Natural killer cell (primary cell): ENCODE measurements around the gene IL10. TPM values are rescaled to one million over a fixed set of nuclear protein-coding genes. Genes with fewer than 3 reads are reported as not detected.
A peak's percentile ranks its signal among the peaks of the same experiment; 100 is the strongest.

Experiments
- ATAC-seq, 3 donors: fragments of 150-1000 bp in 2 of 3; fragments of 200-7000 bp in 1 of 3; cut with Tn5 transposase; 1 replicate in 1 of 3; 2 replicates in 2 of 3; pipeline ENCODE4 v1.10.0; 2021; ENCODE audit warnings: mild to moderate bottlenecking in 2 of 3, moderate library complexity in 2 of 3
- DNase-seq, 2 donors: peaks; one replicate each; pipeline versions ENCODE4 v3.0.0 to v3.0.0-alpha.2; 2013 to 2021; ENCODE audit warnings: mixed read lengths in 1 of 2
- H3K27ac ChIP-seq: one replicate; pipeline ENCODE4 v1.5.1; 2013; ENCODE audit warnings: mild to moderate bottlenecking, low read length
- H3K27me3 ChIP-seq: one replicate; pipeline ENCODE4 v1.6.1; 2013; ENCODE audit warnings: low read length; ENCODE audit not compliant: control insufficient read depth, insufficient read depth
- H3K36me3 ChIP-seq: one replicate; pipeline ENCODE4 v1.6.1; 2013; ENCODE audit warnings: low read length; ENCODE audit not compliant: control insufficient read depth, insufficient read depth
- H3K4me1 ChIP-seq: one replicate; pipeline ENCODE4 v1.6.1; 2013; ENCODE audit warnings: low read length; ENCODE audit not compliant: control insufficient read depth, insufficient read depth
- H3K4me3 ChIP-seq: one replicate; pipeline ENCODE4 v1.5.1; 2013; ENCODE audit warnings: low read length
- H3K9me3 ChIP-seq: one replicate; pipeline ENCODE4 v1.6.1; 2013; ENCODE audit warnings: low read length; ENCODE audit not compliant: control insufficient read depth, insufficient read depth
- H3K27ac Mint-ChIP-seq, 2 donors: one replicate each; pipeline ENCODE4 v1.8.0; 2022; ENCODE audit warnings: mild to moderate bottlenecking in 2 of 2, mixed read lengths in 2 of 2, moderate library complexity in 1 of 2
- H3K27me3 Mint-ChIP-seq, 2 donors: one replicate each; pipeline ENCODE4 v1.8.0; 2022; ENCODE audit warnings: low read depth in 2 of 2, mixed read lengths in 2 of 2
- H3K36me3 Mint-ChIP-seq: one replicate; pipeline ENCODE4 v1.8.0; 2022; ENCODE audit warnings: mixed read lengths
- H3K4me1 Mint-ChIP-seq, 2 donors: one replicate each; pipeline ENCODE4 v1.8.0; 2022; ENCODE audit warnings: mixed read lengths in 2 of 2
- H3K4me3 Mint-ChIP-seq: one replicate; pipeline ENCODE4 v1.8.0; 2022; ENCODE audit warnings: mild to moderate bottlenecking, moderate library complexity, mixed read lengths
- H3K9me3 Mint-ChIP-seq, 2 donors: one replicate each; pipeline ENCODE4 v1.8.0; 2022; ENCODE audit warnings: mixed read lengths in 2 of 2
- WGBS: methylation state at CpG from one replicate; pipeline ENCODE4 v1.1.7; 2013; ENCODE audit warnings: missing lambda C conversion rate; ENCODE audit not compliant: insufficient coverage; 5-methylcytosine and 5-hydroxymethylcytosine counted together
- intact Hi-C: fragments of 100-400 bp; cut with micrococcal nuclease; formaldehyde crosslinking; loops from one replicate; pipeline ENCODE4 v1.14.2; 2022
- total RNA-seq, 4 donors: library from RNA; stranded (reverse); fragments of 120-200 nt in 1 of 4; gene quantifications; one replicate each; pipeline versions ENCODE4 v1.2.3 to v1.2.4, GENCODE V29; 2013 to 2022
- TF ChIP-seq, protein P1 (sequence below): fragments of 200-600 bp; IDR thresholded peaks from one replicate; pipeline ENCODE4 v1.8.0; 2022; ENCODE audit warnings: antibody characterized with exemption

The IL10 gene
- total RNA-seq, 3 donors from 2014 or later (not counting 1 experiment from before 2014, with no cell fraction given), result 1.0 TPM; not detected in 2

DNA sequence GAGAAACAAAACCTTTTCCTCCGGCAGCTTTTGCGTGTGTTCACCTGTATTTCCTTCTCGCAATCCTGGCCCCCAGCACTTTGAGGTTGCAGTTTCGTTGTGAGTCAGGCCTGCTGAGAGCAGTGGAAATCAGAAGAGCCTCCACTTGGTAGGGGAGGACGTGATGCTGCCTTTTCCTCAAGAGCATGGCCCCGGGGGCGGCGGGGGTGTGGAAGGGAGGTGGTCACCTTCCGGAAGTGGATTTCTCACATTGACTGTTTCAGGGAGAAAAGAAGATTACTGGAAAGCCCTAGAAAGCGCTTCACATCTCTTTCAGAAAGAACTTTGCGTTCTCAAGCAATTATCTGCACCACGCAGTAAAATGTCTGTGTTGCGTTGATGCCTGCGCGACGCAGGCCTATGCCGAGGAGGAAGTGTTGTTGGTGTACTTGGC lies 12.2 kb upstream of the IL10 start:
- H3K27ac ChIP-seq, result no peak overlapping the region
- no peaks in the 10 kb centered on the region for H3K9me3 ChIP-seq
- TF ChIP-seq, protein P1, sequence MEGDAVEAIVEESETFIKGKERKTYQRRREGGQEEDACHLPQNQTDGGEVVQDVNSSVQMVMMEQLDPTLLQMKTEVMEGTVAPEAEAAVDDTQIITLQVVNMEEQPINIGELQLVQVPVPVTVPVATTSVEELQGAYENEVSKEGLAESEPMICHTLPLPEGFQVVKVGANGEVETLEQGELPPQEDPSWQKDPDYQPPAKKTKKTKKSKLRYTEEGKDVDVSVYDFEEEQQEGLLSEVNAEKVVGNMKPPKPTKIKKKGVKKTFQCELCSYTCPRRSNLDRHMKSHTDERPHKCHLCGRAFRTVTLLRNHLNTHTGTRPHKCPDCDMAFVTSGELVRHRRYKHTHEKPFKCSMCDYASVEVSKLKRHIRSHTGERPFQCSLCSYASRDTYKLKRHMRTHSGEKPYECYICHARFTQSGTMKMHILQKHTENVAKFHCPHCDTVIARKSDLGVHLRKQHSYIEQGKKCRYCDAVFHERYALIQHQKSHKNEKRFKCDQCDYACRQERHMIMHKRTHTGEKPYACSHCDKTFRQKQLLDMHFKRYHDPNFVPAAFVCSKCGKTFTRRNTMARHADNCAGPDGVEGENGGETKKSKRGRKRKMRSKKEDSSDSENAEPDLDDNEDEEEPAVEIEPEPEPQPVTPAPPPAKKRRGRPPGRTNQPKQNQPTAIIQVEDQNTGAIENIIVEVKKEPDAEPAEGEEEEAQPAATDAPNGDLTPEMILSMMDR, result no peak
- peaks cover 40% of the 10 kb centered on the region for H3K4me1 ChIP-seq
- H3K4me3 ChIP-seq, result no peak overlapping the region
- H3K36me3 ChIP-seq, result no peaks in the 10 kb centered on the region
- H3K27me3 ChIP-seq, result peaks cover 3% of the 10 kb centered on the region
- 62% methylated on average over 17 of the region's 17 CpGs for WGBS
- no peaks in the 10 kb centered on the region for H3K9me3 Mint-ChIP-seq
- H3K4me3 Mint-ChIP-seq, result peak overlapping the region; percentile 1
- peaks cover 22 to 60% of the 10 kb centered on the region in 2 donors for H3K27me3 Mint-ChIP-seq
- no peak overlapping the region for H3K27ac Mint-ChIP-seq
- H3K36me3 Mint-ChIP-seq, result no peaks in the 10 kb centered on the region
- H3K4me1 Mint-ChIP-seq, result peaks cover 52 to 54% of the 10 kb centered on the region in 2 donors
- ATAC-seq (no peak), DNase-seq (peak in 1 of 2 donors; percentile 79)
- intact Hi-C loops, result no loop called here

DNA sequence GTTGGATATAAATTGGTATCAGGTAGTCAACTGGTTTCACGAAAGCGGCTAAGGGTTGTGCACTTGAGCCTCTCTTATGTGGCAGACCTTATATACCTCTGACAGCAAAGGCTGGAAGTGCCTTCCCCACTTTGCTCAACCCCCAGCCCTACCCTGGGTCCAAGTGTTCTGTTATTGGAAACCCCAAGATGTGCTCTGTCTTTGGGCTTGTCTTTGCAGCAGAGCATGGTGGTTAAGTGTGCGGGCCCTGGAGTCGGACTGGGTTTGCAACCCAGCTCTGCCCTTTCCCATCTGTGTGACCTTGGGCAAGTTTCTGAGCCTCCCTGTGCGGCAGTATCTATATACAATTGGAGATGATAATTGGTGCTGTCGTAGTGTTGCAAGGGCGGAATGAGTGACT lies 11.2 kb upstream of the IL10 start:
- no peaks in the 10 kb centered on the region for H3K36me3 ChIP-seq
- Mint-ChIP-seq H3K27ac (no peak overlapping the region), H3K4me3 (no peak overlapping the region), H3K4me1 (peaks cover 52 to 54% of the 10 kb centered on the region in 2 donors), H3K36me3 (no peaks in the 10 kb centered on the region), H3K27me3 (peaks cover 19 to 50% of the 10 kb centered on the region in 2 donors), H3K9me3 (no peaks in the 10 kb centered on the region)
- peaks cover 3% of the 10 kb centered on the region for H3K27me3 ChIP-seq
- ATAC-seq (no peak), DNase-seq (no peak)
- H3K4me1 ChIP-seq, result peaks cover 40% of the 10 kb centered on the region
- H3K27ac ChIP-seq, result no peak overlapping the region
- intact Hi-C loops, result no loop called here
- TF ChIP-seq, protein P1, result no peak
- H3K9me3 ChIP-seq, result no peaks in the 10 kb centered on the region
- H3K4me3 ChIP-seq, result no peak overlapping the region
- WGBS, result over 99% methylated on average over 7 of the region's 7 CpGs

DNA sequence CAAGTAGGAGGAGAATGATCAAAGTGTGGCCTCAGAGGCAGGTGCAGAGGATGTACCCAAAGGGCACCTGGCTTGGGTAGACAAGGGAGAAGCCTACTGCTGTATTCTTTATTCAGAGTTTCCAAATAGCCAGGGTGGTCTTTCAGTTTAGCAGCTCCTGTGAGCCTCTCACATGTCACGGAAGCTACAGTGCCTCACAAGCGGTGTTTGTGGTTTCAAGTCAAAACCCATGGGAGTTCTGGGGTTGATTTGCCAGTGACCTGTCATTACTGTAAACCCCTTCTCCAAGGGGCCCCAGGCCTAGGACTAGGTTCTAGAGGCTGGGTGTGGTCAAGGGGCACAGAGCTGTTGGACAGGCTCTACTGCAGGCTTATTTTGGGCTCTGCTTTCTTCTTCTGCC lies 10.2 kb upstream of the IL10 start:
- intact Hi-C loops, result no loop called here

More for the DNA sequence above, 10.2 kb upstream of the IL10 start:
- TF ChIP-seq, protein P1, result no peak
- no peak overlapping the region for H3K4me3 ChIP-seq
- H3K27ac Mint-ChIP-seq, result no peak overlapping the region
- DNase-seq (peak in 1 of 2 donors; percentile 55), ATAC-seq (peak; percentile 42 to 71 (median 67))
- H3K36me3 ChIP-seq, result no peaks in the 10 kb centered on the region
- peaks cover 46% of the 10 kb centered on the region in 2 donors for H3K4me1 Mint-ChIP-seq
- 0% methylated on average over 2 of the region's 2 CpGs for WGBS
- peak overlapping the region; percentile 19 for H3K4me3 Mint-ChIP-seq
- no peaks in the 10 kb centered on the region for H3K9me3 Mint-ChIP-seq
- H3K27ac ChIP-seq, result no peak overlapping the region
- no peaks in the 10 kb centered on the region for H3K9me3 ChIP-seq
- peaks cover 13 to 39% of the 10 kb centered on the region in 2 donors for H3K27me3 Mint-ChIP-seq
- H3K27me3 ChIP-seq, result peaks cover 3% of the 10 kb centered on the region
- H3K4me1 ChIP-seq, result peaks cover 40% of the 10 kb centered on the region
- H3K36me3 Mint-ChIP-seq, result no peaks in the 10 kb centered on the region
